ENCODE results near the gene ABI3BP.

The ABI3BP gene

DNA sequence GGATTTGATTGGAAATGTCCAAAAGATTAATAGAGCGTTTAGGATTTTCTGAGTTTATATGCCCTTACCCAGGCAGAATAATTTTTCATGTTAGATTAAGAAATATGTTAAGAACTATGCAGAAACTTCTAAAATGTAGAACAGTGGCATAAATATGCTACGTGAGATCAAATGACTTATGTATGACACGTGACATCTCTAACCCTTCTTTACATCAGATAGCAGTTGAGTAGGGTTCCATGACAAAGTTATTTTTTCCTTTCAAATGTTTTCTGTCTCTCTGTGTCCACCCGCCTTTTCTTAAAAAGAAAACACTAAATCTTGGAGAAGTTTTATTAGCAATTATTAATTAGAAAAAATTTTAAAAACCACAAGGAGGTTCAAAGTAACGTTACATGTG is 292.5 kb downstream of the ABI3BP start:
- FAIRE-seq (no peak), DNase-seq (ENCODE audit: insufficient read length, low spot score) (no peak)
- TF ChIP-seq SPI1 (IDR thresholded peaks at IDR 0.05; ENCODE audit: low read depth, low read length), result no peak
- no peak for TF ChIP-seq PAX5 (IDR thresholded peaks at IDR 0.05; ENCODE audit: insufficient read depth, low read length, severe bottlenecking)
- no peak for TF ChIP-seq TAF1 (IDR thresholded peaks at IDR 0.05; ENCODE audit: low read depth, low read length)
- no peak for TF ChIP-seq POU2F2 (IDR thresholded peaks at IDR 0.05; ENCODE audit: low read depth, low read length)
- TF ChIP-seq POLR2AphosphoS5 (IDR thresholded peaks at IDR 0.05; ENCODE audit: low read depth, low read length), result no peak
- TF ChIP-seq POLR2A (IDR thresholded peaks at IDR 0.05; ENCODE audit: low read depth, low read length), result no peak
